NCI-H82 (cell line): Measurements from ENCODE around the gene GRID1.
A peak's percentile ranks its signal among the peaks of the same experiment; 100 is the strongest.

Source experiments
- DNase-seq: peaks from one replicate; lab custom pipeline; 2025; lab: John Stamatoyannopoulos, UW

The GRID1 gene

GRCh38 chr10:85649461-85649860, 717.1 kb downstream of the GRID1 start:
- no peak for DNase-seq

GRCh38 chr10:85648279-85648754, 718.3 kb downstream of the GRID1 start:
- DNase-seq: no peak

DNA sequence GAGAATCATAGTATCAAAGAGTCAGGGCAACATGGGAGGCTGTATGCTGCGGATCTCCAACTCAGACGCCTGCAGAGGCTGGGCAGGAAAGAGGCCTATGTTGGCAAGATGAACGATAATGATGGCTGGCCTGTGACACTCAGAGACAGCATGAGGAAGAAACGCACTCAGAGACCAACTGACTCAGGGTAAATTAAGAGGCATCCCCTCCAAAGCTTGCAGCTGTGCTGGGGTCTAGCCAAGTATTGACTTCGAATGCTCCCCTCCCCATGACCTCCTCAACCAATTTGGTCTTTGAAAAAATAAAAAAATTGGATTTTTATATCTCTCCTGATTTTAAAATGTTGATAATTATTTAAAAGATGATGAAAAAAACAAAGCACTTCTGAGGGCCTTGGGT, 718.9 kb downstream of the GRID1 start:
- no peak for DNase-seq

GRCh38 chr10:85645926-85646711, 720.5 kb downstream of the GRID1 start:
- DNase-seq: peak; percentile 11

- no peak for DNase-seq
These were observed 721.5 kb downstream of the GRID1 start for GRCh38 chr10:85645053-85645452.

DNA sequence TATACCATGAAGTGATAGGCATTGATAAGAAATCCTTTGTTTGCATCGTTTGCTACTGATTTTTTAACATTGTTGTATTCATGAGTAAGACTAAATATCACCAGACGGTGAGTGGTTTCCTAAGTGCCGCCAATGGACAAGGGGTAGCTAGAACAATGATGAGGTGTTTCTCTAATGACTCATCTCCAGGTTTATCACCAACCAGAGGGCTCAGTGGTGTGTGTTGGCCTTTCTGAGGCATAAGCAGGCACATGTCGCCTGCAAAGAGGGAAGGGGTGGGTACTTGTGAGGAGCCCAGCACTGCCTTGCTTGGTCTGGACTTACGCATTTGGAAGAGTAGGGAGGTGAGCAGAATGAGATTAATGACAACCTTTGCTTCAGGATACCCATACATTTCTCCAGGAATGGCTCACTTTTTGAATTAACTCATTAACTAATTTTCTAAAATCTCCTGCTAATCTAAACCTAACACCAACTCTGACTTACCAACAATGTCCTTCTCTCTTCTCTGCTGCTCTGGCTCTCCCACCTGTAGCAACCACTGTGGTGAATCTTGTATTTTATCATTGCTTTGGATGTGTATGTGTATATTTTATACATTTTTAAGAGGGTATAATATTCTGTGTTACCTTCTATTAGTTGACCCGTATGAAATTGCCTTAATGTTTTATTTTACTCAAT, 722.6 kb downstream of the GRID1 start:
- DNase-seq: no peak

DNA sequence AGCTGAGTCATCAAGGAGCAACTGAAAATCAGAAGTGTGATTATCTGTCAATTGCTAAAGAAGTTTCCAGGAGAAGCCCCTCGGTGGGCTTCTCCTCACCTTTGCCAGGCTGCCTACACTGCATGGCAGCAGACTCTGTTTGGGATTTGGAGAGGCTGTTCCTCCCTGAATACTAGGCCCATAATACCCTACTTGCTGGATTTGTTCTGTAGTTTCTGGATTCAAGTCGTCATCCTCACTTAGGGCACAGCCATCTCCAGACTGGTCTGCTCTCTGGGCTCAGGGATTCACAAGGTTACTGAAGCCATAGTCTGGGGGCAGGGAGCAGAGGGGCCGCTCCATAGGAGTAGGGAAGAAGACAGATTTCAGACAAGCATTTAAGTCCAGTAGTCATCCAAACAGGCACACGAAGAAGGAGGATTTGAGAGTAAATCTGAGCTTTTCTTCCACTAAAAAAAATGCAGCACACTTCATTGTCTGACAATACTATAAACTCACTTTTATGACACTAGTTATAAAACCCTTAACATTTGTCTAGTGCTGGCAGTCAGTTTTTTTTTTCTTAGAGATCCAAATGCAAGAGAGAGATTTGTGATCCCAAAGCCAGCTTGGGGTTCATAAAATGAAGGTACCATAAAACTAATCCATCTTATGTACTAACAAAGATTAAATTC, 723.3 kb downstream of the GRID1 start:
- no peak for DNase-seq

- DNase-seq: no peak
These were observed 724.0 kb downstream of the GRID1 start for GRCh38 chr10:85642421-85643170.

DNA sequence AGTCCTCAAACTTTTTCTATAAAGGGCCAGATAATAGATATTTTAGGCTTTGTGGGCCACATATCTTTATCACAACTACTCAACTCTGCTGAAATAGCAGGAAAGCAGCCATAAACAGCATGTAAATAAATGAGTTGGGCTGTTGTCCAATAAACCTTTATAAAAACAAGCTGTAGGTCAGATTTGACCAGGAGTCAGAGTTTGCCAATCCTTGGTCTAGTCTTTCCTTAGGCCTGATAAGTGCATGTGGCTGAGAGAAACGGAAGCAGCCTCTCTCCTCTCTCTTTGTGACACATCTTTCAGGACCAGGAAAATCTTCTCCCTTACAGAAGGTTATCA, 724.5 kb downstream of the GRID1 start:
- no peak for DNase-seq

DNA sequence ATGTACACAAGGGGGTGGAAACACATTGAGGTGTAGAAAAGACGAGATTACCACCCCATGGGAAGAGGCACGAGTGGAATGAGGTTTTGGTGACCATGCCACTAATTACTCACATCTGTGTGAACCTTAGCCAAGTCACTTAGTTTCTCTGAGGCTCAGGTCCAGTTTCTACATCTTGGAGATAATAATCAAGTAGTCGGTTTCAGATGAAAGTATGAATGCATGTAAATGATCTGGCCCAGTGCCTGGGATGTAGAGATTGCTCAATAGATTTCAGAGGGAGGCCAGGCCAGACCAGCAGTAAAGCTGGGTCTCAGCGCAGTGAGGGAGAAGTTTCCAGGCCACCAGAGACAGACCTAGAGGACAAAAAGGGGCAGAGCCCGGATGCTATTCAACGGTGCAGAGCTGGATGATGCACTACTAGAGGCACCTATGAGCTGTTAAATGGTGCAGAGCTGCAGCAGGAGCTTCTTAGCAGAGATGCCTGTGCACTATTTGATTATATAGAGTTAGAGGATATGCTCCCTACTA, 725.1 kb downstream of the GRID1 start:
- no peak for DNase-seq

- DNase-seq: no peak
These were observed 727.8 kb downstream of the GRID1 start for GRCh38 chr10:85638797-85639196.

DNA sequence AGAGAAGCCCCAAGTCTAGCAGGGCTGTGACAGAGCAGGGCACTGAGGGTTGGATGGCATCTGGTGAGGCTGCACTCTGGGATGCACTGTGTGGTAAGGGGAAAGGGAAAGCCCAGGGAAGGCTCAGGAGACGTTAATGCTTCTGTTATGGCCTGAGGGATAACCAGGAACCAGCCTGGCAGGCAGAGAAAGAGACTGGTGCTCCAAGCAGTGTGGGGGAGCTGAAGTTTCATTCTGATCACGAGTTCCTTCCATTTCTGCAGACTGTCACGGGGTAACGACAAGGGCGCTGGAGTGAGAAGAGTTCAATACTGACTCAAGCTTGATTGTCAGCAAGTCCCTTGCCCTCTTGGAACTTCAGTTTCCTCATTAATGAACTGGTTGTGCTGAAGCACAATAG, 730.9 kb downstream of the GRID1 start:
- no peak for DNase-seq

GRCh38 chr10:85624511-85624910, 742.1 kb downstream of the GRID1 start:
- DNase-seq: no peak

DNA sequence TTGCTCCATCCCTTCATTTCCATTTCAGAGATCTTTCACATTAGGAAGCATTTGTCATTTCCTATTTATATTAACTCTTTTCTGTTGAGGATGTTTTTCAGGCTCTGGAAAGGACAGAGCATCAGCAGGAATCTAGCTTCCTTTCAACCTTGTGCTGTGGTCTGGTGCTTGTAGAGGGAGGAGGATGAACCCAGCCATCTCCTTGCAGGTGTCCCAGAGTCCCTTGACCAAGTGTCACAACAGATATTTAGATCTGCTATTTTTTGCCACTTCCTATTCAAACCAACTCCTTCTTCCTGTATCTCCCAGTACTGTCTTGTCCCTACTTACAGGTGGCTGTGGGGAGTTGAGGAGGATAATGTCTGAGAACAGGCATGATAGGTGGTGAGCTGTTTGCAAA, 742.8 kb downstream of the GRID1 start:
- no peak for DNase-seq

- DNase-seq: no peak
These were observed 743.3 kb downstream of the GRID1 start for GRCh38 chr10:85623342-85623741.

DNA sequence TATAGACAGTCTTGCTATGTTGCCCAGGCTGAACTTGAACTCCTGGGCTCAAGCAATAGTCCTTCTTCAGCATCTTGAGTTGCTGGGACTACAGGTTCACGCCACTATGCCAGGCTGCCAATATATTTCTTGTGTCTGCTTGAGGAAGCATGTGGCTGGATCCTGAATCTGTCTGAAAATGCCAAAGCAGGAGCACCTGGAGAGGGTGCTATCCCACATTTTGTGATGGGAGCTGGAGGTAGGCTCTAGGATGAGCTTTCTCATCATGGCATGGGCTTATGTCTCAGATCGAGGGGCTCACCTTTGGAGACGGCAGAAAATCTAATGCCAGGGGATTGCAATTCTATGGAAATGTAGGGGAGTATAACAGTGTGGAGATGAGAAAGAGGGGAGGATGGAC, 744.2 kb downstream of the GRID1 start:
- DNase-seq: no peak

GRCh38 chr10:85621562-85621961, 745.0 kb downstream of the GRID1 start:
- no peak for DNase-seq

GRCh38 chr10:85620807-85621206, 745.8 kb downstream of the GRID1 start:
- DNase-seq: no peak

GRCh38 chr10:85619832-85620231, 746.8 kb downstream of the GRID1 start:
- DNase-seq: no peak

- DNase-seq: no peak
These were observed 747.8 kb downstream of the GRID1 start for GRCh38 chr10:85618841-85619240.

DNA sequence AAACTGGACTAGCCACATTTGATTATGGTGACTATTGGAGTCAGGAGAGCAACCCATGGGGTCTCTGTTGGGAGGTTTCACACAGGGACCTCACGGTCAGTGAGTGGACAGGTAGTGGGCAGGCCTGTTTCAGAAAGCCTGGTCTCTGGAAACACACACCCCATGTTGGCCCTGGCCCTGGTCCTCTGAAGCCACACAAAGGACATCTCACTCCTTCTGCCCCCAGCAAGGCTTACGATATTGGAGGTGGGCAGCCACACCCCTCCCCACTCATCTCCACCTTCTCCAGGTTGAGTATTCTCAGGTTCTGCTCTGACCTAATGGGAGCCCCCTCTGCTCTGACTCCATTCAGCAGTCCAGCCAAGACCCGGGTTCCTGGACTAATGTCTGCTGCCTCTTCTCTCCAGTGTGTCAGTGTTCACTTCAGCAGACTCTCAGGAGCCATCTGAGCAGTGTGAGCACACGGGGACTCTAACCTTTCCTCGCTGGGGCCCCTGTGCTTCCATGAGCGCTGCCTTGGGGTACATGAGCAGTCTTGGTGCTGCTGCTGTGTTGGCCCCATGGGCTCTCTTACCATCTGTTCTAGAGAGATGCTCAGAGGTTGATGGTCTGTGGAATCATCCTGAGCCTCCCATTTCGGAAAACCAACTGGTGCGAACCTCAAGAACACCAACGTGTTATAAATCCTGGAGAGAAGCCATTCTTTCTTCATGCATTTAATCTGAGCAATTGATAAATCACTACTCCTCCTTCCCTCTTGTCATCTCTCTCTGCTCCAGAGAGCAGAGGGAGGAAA, 748.6 kb downstream of the GRID1 start:
- no peak for DNase-seq
